ENCODE results near the gene UBE2G2.

- TF ChIP-seq CTCF (conservative IDR thresholded peaks at IDR 0.05; ENCODE audit: low read depth, low read length) (no peak), EZH2 (IDR thresholded peaks at IDR 0.05; ENCODE audit: low read length, unreplicated experiment) (no peak), EZH2phosphoT487 (IDR thresholded peaks at IDR 0.05; ENCODE audit: borderline replicate concordance, low read length) (no peak)
These were observed 59.7 kb downstream of the UBE2G2 start for GRCh38 chr21:44741921-44742320.
